Activated CD4-positive, alpha-beta T cell treated with anti-CD3 and anti-CD28 coated beads, Interleukin-2, amount 10 ng/mL, durations not matched to agents 7 days and 5 days (primary cell): ENCODE measurements around the gene DBN1. TPM values are rescaled to one million over a fixed set of nuclear protein-coding genes. Genes with fewer than 3 reads are reported as not detected.
A peak's percentile ranks its signal among the peaks of the same experiment; 100 is the strongest.

Source experiments
- CTCF ChIA-PET: fragments of 350-600 bp; sonication (Branson Sonifier 250); formaldehyde crosslinking; loops from one replicate; lab custom pipeline; 2021; ENCODE audit warnings: antibody characterized with exemption; lab: Charles Lee
- POLR2A ChIA-PET: fragments of 350-600 bp; sonication (Branson Sonifier 250); formaldehyde crosslinking; loops from one replicate; lab custom pipeline; 2021; ENCODE audit warnings: antibody characterized with exemption; lab: Charles Lee
- DNase-seq: peaks from one replicate; pipeline ENCODE4 v3.0.0-alpha.2; 2020
- H3K27ac Mint-ChIP-seq: one replicate; pipeline ENCODE4 v1.8.0; 2021; ENCODE audit warnings: mild to moderate bottlenecking, moderate library complexity, mixed read lengths
- H3K27me3 Mint-ChIP-seq: one replicate; pipeline ENCODE4 v1.8.0; 2021; ENCODE audit warnings: mixed read lengths
- H3K36me3 Mint-ChIP-seq: one replicate; pipeline ENCODE4 v1.8.0; 2021; ENCODE audit warnings: low read depth, mixed read lengths
- H3K4me1 Mint-ChIP-seq: one replicate; pipeline ENCODE4 v1.8.0; 2021; ENCODE audit warnings: mixed read lengths
- H3K4me3 Mint-ChIP-seq: one replicate; pipeline ENCODE4 v1.8.0; 2021; ENCODE audit warnings: mild to moderate bottlenecking, moderate library complexity, mixed read lengths
- H3K9me3 Mint-ChIP-seq: one replicate; pipeline ENCODE4 v1.8.0; 2021; ENCODE audit warnings: mixed read lengths
- total RNA-seq, 2 experiments: library from RNA; stranded (reverse); gene quantifications; one replicate each; pipeline ENCODE4 v1.2.3, GENCODE V29; 2021

DBN1 gene
- total RNA-seq, 2 experiments from 2014 or later: 4.2 to 4.8 TPM

DNA sequence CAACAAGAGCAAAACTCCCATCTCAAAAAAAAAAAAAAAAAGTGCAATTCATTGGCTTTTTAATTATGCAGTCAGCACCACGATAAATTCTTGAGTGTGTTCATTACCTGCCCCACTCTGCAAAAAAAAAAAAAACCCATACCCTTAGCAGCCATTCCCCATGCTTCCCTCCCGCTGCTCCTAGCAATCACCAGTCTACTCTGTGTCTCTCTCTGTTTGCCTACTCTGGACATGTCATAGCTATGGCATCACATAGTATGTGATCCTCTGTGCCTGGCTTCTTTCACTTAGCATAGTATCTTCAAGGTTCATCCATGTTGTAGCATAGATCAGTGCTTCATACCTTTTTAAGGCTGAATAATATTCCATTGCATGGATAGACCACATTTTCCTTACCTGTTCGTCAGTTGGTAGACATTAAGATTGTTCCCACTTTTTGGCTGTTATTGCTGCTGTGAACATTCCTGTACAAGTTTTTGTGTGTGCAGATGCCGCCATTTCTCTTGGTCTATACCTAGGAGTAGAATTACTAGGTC lies 33.8 kb downstream of the DBN1 start:
- H3K27ac Mint-ChIP-seq: no peak overlapping the region
- no peaks in the 10 kb centered on the region for H3K27me3 Mint-ChIP-seq
- ChIA-PET POLR2A (interaction anchor here (1.2 kb wide), 1 partner anchor 8 kb away, joined by 4 read pairs; no protein-coding TSS in a partner anchor), CTCF (interaction anchor here (1.1 to 46.8 kb wide), 3 partner anchors 11 to 130 kb away, joined by 3 to 1643 read pairs (median 162); partner anchors contain the start of genes F12, GRK6, PFN3 and PRR7)
- H3K4me1 Mint-ChIP-seq: peaks cover 70% of the 10 kb centered on the region
- DNase-seq: no peak
- no peak overlapping the region for H3K4me3 Mint-ChIP-seq
- no peaks in the 10 kb centered on the region for H3K9me3 Mint-ChIP-seq
- H3K36me3 Mint-ChIP-seq: peaks cover 53% of the 10 kb centered on the region

DNA sequence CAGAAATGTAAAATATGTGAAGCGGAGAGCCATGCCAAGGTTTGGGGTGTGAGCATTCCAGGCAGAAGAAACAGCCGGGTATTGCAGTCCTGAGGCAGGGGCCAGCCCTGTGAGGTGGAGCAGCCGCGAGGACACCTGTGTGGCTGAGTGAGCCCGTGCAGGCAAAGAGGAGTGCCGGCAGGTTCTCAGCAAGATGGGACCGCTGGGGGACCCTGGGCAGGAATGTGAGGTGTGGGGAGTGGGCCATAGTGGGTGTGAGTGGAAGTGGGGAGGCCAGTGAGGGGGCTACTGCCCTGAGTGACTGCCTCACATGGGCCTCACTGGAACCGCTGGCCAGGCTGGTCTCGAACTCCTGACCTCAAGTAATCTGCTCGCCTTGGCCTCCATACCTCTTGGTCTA lies 35.0 kb downstream of the DBN1 start:
- CTCF ChIA-PET: interaction anchor here (11.9 to 46.8 kb wide), 2 partner anchors 12 to 30 kb away, joined by 162 to 1643 read pairs; partner anchors contain the start of genes F12, GRK6, PFN3 and PRR7

DNA sequence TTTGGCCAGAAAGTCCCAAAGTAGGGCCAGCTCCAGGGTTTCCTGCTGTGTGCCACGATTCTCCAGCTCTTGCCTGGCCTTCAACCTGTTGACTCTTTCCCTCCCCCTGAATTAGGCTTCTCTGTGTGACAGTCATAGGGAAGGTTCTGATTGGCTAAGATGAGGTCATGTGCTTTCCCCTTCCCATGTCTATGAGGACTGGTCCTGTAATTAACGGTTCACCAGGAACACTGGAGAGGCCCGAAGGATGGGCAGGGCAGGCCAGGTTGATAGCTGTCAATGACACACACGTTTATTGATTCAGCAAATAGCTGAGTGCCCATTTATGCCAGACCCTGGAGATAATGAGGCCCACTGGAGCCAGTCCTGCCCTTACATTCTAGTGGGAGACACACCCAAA lies 35.8 kb downstream of the DBN1 start:
- H3K9me3 Mint-ChIP-seq: no peaks in the 10 kb centered on the region
- CTCF ChIA-PET: interaction anchor here (1.1 to 46.8 kb wide), 3 partner anchors 13 to 128 kb away, joined by 3 to 1643 read pairs (median 162); partner anchors contain the start of genes F12, GRK6, PFN3 and PRR7
- H3K27ac Mint-ChIP-seq: peak overlapping the region; percentile 31
- H3K4me1 Mint-ChIP-seq: peaks cover 73% of the 10 kb centered on the region
- no peak for DNase-seq
- H3K4me3 Mint-ChIP-seq: no peak overlapping the region
- peaks cover 72% of the 10 kb centered on the region for H3K36me3 Mint-ChIP-seq
- POLR2A ChIA-PET: no interaction called here
- no peaks in the 10 kb centered on the region for H3K27me3 Mint-ChIP-seq

More for the DNA sequence above, 35.0 kb downstream of the DBN1 start:
- Mint-ChIP-seq H3K9me3 (no peaks in the 10 kb centered on the region), H3K36me3 (peaks cover 63% of the 10 kb centered on the region), H3K27me3 (no peaks in the 10 kb centered on the region), H3K4me1 (peaks cover 70% of the 10 kb centered on the region), H3K27ac (no peak overlapping the region), H3K4me3 (no peak overlapping the region)
- POLR2A ChIA-PET: no interaction called here
- no peak for DNase-seq

DNA sequence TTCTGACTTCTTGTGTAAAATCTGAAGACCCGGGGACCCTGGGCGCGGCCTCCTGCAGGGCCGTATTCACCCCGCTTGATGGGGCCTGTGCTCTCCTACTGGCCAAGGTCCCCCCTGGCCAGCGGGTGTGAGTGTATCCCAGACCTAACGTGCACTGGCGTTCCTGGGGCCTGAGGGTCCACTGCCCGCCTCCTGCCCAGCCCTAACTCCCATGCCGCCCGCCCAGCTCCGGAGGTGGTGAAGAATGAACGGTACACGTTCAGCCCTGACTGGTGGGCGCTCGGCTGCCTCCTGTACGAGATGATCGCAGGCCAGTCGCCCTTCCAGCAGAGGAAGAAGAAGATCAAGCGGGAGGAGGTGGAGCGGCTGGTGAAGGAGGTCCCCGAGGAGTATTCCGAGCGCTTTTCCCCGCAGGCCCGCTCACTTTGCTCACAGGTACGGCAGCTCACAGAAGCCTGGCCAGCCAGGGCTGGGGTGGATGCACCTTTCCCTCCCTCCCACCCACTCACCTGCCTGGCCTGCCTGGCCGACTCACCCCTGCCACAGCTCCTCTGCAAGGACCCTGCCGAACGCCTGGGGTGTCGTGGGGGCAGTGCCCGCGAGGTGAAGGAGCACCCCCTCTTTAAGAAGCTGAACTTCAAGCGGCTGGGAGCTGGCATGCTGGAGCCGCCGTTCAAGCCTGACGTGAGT lies 37.4 kb downstream of the DBN1 start:
- Mint-ChIP-seq H3K27me3 (no peaks in the 10 kb centered on the region), H3K4me3 (no peak overlapping the region), H3K9me3 (no peaks in the 10 kb centered on the region), H3K36me3 (peaks cover 81% of the 10 kb centered on the region), H3K4me1 (peaks cover 73% of the 10 kb centered on the region), H3K27ac (peak overlapping the region; percentile 19)
- ChIA-PET POLR2A (interaction anchor here (0.5 kb wide), 1 partner anchor 895 kb away, joined by 3 read pairs; no protein-coding TSS in a partner anchor), CTCF (interaction anchor here (11.9 to 46.8 kb wide), 2 partner anchors 14 to 27 kb away, joined by 162 to 1643 read pairs; partner anchors contain the start of genes F12, GRK6, PFN3 and PRR7)
- no peak for DNase-seq

DNA sequence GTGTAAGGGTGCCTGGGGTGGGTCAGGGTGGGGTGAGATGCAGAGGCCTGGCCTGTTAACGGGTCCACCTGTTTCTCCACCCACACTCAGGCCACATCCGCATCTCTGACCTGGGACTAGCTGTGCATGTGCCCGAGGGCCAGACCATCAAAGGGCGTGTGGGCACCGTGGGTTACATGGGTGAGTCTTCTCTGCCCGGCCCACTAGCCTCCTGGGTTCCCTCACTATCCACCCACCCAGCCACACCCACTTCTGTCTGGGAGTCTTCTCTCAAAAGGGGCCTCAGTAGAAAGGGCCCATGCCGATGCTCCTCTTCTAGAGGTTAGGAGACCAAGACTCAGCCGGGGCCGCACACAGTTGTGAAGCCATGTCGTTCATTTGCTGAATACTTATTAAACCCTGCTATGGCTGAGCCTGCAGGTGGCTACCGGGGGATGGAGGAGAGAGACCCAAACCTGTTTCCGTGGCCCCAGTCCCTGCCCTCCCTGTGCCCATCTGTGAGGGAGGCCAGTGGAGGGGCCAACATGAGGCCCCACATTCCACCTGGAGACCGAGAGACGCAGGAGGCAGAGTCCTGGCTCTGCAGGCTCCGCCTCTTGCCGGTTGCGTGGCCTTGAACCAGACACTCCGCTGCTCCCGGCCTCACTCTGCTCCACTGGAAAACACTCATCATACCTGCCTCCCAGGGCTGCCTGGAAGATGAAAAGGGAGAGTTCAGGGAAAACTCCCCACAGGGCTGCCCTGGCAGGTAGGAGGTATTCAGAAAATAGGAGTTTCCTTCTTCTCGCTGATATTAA lies 38.3 kb downstream of the DBN1 start:
- no peak overlapping the region for H3K4me3 Mint-ChIP-seq
- H3K27ac Mint-ChIP-seq: no peak overlapping the region
- no peaks in the 10 kb centered on the region for H3K27me3 Mint-ChIP-seq
- H3K4me1 Mint-ChIP-seq: peaks cover 78% of the 10 kb centered on the region
- ChIA-PET CTCF (interaction anchor here (4.0 to 53.2 kb wide), 5 partner anchors 15 to 45 kb away, joined by 25 to 1643 read pairs (median 304); partner anchors contain the start of genes DBN1, F12, GRK6 and PFN3), POLR2A (interaction anchor here (1.4 kb wide), 1 partner anchor 9 kb away, joined by 3 read pairs; no protein-coding TSS in a partner anchor)
- H3K9me3 Mint-ChIP-seq: no peaks in the 10 kb centered on the region
- peaks cover 85% of the 10 kb centered on the region for H3K36me3 Mint-ChIP-seq
- no peak for DNase-seq

DNA sequence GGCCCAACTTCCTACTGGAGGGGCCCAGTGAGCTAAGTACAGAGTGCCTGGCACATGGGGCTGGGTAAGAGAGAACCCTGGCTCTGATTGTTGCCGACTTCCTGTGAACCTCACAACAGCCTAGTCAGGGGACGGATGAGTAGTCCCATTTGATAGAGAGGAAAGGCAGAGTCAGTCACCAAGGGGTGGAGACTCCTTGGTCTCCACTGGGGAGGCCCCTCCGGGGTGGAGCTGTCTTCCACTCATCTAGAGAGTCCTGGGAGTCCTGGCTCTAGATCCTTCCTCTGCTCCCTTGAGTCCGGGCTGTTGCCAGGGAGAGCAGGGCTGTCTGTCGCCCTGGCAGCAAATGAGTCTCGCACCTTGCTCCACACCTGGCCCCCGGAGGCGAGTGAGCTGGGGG lies 39.0 kb downstream of the DBN1 start:
- H3K4me3 Mint-ChIP-seq: peak overlapping the region; percentile 47
- POLR2A ChIA-PET: interaction anchor here (1.4 kb wide), 1 partner anchor 10 kb away, joined by 3 read pairs; no protein-coding TSS in a partner anchor
- H3K9me3 Mint-ChIP-seq: no peaks in the 10 kb centered on the region
- H3K4me1 Mint-ChIP-seq: peaks cover 78% of the 10 kb centered on the region
- CTCF ChIA-PET: interaction anchor here (4.0 to 53.2 kb wide), 3 partner anchors 24 to 44 kb away, joined by 25 to 1643 read pairs (median 304); partner anchors contain the start of genes DBN1, F12, PFN3 and PRR7
- peak overlapping the region; percentile 88 for H3K27ac Mint-ChIP-seq
- H3K36me3 Mint-ChIP-seq: peaks cover 85% of the 10 kb centered on the region
- no peaks in the 10 kb centered on the region for H3K27me3 Mint-ChIP-seq
- DNase-seq: peak; percentile 59

DNA sequence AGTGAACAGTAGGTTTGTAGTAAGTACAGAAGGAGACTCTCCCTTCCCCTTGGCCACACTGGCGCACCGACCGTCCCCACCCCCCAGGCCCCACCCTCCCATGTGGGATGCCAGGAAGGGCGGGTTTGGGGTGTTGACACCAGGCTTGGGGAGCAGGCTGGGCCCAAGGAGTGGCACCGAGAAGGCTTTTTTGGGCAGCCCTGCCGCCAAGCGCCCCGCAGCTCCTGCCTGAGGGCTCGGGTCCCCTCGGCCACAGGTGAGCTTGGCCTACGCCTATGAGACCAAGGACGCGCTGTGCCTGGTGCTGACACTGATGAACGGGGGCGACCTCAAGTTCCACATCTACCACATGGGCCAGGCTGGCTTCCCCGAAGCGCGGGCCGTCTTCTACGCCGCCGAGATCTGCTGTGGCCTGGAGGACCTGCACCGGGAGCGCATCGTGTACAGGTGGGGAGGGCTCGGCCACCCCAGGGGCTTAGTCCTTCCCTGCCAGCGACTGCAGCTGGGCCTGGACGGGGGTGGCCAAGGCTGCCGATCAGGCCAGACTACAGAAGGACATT lies 39.7 kb downstream of the DBN1 start:
- Mint-ChIP-seq H3K27ac (peak overlapping the region; percentile 88), H3K9me3 (no peaks in the 10 kb centered on the region), H3K36me3 (peaks cover 88% of the 10 kb centered on the region), H3K27me3 (no peaks in the 10 kb centered on the region), H3K4me1 (peaks cover 83% of the 10 kb centered on the region), H3K4me3 (peak overlapping the region; percentile 47)
- CTCF ChIA-PET: interaction anchor here (1.1 to 53.2 kb wide), 5 partner anchors 25 to 124 kb away, joined by 3 to 1643 read pairs (median 25); partner anchors contain the start of genes DBN1, F12, PFN3 and PRR7
- POLR2A ChIA-PET: interaction anchor here (0.8 to 1.4 kb wide), 2 partner anchors 11 to 13 kb away, joined by 3 read pairs; partner anchors contain the start of gene PRR7
- no peak for DNase-seq

DNA sequence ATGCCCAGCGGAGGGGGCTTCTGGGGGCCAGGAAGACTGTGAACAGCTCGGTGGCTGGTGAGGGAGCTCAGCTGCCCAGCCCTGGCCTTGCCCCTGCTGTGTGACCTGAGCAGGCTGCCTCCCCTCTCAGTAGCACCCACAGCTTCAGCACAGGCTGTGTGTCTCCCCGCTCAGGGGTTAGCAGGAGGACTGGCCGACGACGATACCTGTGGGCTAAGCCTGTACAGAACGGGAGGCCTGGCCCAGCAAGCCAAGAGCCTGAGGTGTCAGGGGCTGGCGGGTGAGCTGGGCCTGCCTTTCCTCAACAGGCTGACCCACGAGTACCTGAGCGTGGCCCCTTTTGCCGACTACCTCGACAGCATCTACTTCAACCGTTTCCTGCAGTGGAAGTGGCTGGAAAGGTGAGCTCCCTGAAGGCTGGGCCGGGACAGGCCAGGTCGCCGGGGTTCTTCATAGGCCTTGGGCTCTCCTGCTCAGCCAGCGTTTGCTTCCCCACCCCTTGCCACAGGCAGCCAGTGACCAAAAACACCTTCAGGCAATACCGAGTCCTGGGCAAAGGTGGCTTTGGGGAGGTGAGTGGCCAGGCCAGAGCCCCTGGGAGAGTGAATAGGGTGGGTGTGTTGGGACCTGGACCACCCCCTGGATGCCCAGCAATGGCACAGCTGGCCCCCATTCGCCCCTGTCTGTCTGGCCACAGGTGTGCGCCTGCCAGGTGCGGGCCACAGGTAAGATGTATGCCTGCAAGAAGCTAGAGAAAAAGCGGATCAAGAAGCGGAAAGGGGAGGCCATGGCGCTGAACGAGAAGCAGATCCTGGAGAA lies 40.4 kb downstream of the DBN1 start:
- DNase-seq: no peak
- H3K4me1 Mint-ChIP-seq: peaks cover 81% of the 10 kb centered on the region
- H3K27me3 Mint-ChIP-seq: no peaks in the 10 kb centered on the region
- H3K36me3 Mint-ChIP-seq: peaks cover 88% of the 10 kb centered on the region
- ChIA-PET POLR2A (interaction anchor here (0.8 kb wide), 1 partner anchor 13 kb away, joined by 3 read pairs; the partner anchor contains the start of gene PRR7), CTCF (interaction anchor here (1.1 to 53.2 kb wide), 7 partner anchors 10 to 125 kb away, joined by 3 to 1643 read pairs (median 6); partner anchors contain the start of genes DBN1, F12, PFN3 and PRR7)
- H3K9me3 Mint-ChIP-seq: no peaks in the 10 kb centered on the region
- H3K4me3 Mint-ChIP-seq: peak overlapping the region; percentile 51
- H3K27ac Mint-ChIP-seq: peak overlapping the region; percentile 85

DNA sequence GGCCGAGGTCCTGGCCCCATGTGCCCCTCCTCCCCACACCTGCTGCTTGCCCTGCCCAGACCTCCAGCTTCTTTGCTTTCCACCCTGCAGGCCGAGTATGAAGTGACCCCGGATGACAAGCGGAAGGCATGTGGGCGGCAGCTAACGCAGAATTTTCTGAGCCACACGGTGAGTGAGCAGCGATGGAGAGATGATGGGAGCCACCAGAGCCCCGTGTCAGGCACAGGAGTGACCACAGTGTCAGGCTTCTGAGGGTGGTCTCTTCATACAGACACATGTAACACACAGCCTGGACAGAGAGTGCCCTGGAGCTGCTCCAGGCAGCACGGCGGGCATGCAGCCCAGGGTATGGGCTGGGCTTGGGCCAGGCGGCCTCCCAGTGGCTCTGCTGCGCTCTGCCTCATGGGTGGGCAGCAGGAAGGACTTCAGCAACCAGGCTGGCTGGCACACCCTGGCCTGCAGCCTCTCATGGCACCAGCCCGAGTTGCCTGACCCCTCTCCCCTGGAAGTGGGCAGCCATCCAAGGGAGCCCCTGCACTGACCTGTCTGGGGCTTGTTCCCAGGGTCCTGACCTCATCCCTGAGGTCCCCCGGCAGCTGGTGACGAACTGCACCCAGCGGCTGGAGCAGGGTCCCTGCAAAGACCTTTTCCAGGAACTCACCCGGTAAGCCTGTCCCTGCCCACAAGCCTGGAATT lies 41.1 kb downstream of the DBN1 start:
- Mint-ChIP-seq H3K4me3 (peak overlapping the region; percentile 96), H3K4me1 (peaks cover 74% of the 10 kb centered on the region), H3K9me3 (no peaks in the 10 kb centered on the region), H3K27ac (peak overlapping the region; percentile 92), H3K36me3 (peaks cover 89% of the 10 kb centered on the region), H3K27me3 (no peaks in the 10 kb centered on the region)
- POLR2A ChIA-PET: interaction anchor here (0.6 to 1.5 kb wide), 3 partner anchors 8 to 17 kb away, joined by 4 to 5 read pairs (median 4); no protein-coding TSS in a partner anchor
- DNase-seq: no peak
- CTCF ChIA-PET: interaction anchor here (0.9 to 53.2 kb wide), 8 partner anchors 9 to 124 kb away, joined by 3 to 1643 read pairs (median 6); partner anchors contain the start of genes DBN1, F12, PFN3 and PRR7

DNA sequence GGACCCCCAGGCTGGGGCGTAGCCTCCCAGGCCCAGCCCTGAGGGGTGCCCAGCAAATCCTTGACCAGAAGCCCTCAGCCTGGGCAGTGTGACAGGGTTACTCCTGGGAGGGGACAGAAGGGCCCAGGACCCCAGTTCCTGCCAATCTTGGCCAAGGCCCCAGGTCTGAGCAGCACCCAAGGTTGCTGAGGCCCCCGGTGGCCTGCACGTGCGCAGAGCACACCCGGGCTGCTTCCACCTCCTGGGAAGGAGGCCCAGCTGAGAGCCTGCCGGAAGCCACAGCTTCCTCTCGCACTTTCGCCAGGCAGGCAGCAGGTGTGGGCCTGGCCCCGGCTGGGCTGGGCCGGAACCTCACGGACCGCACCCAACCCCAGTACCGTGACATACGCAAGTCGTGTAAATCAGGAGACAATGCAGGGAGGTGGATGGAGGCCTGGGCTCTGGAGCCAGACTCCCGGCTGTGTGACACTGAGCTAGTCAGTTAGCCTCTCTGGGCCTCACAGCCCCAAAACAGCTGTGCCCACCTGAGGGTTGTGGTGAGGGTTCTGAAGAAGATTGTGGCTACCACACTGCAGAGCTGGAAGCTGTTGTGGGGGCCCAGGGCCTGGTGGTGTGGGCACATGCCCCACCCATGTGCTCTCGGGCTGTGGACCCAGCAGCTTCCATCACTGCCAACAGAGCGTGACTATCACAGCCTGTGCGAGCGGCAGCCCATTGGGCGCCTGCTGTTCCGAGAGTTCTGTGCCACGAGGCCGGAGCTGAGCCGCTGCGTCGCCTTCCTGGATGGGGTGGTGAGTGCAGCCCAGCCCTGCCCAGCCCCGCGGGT lies 41.9 kb downstream of the DBN1 start:
- ChIA-PET POLR2A (interaction anchor here (0.6 to 1.5 kb wide), 3 partner anchors 9 to 18 kb away, joined by 4 to 5 read pairs (median 4); no protein-coding TSS in a partner anchor), CTCF (interaction anchor here (0.9 to 53.2 kb wide), 9 partner anchors 8 to 123 kb away, joined by 3 to 1643 read pairs (median 5); partner anchors contain the start of genes DBN1, F12, PFN3 and PRR7)
- H3K9me3 Mint-ChIP-seq: no peaks in the 10 kb centered on the region
- H3K36me3 Mint-ChIP-seq: peaks cover 84% of the 10 kb centered on the region
- H3K4me1 Mint-ChIP-seq: peaks cover 67% of the 10 kb centered on the region
- no peaks in the 10 kb centered on the region for H3K27me3 Mint-ChIP-seq
- DNase-seq: peak; percentile 79
- H3K4me3 Mint-ChIP-seq: peak overlapping the region; percentile 96
- H3K27ac Mint-ChIP-seq: peak overlapping the region; percentile 92
